ENCODE measurements around the gene MRPL24.
A peak's percentile ranks its signal among the peaks of the same experiment; 100 is the strongest.

MRPL24 gene

GRCh38 chr1:156750191-156750672 is 9.3 kb upstream of the MRPL24 start:
- DNase-seq (ENCODE audit: low read depth, low spot score), result no peak
- ChIA-PET POLR2A (interaction anchor here (1.1 to 3.1 kb wide), 3 partner anchors 9 to 22 kb away, joined by 4 to 18 read pairs (median 12); partner anchors contain the start of genes ISG20L2, METTL25B and MRPL24), CTCF (interaction anchor here (0.8 to 3.4 kb wide), 3 partner anchors 21 to 108 kb away, joined by 3 to 12 read pairs (median 3); no protein-coding TSS in a partner anchor)
- peak overlapping the region; percentile 96 for H3K4me3 ChIP-seq (ENCODE audit: low read depth, low read length)
- no peak for TF ChIP-seq CTCF (IDR thresholded peaks at IDR 0.05; ENCODE audit: insufficient read depth, low read length, missing control alignments)

- no peak for TF ChIP-seq CTCF (IDR thresholded peaks at IDR 0.05; ENCODE audit: insufficient read depth, low read length, missing control alignments)
- peak overlapping the region; percentile 96 for H3K4me3 ChIP-seq (ENCODE audit: low read depth, low read length)
- POLR2A ChIA-PET, result interaction anchor here (1.1 to 3.1 kb wide), 2 partner anchors 9 to 22 kb away, joined by 4 to 18 read pairs; partner anchors contain the start of genes ISG20L2, METTL25B and MRPL24
- CTCF ChIA-PET, result interaction anchor here (0.8 to 3.4 kb wide), 3 partner anchors 20 to 60 kb away, joined by 3 to 12 read pairs (median 4); no protein-coding TSS in a partner anchor
- no peak for DNase-seq (ENCODE audit: low read depth, low spot score)
These were observed 8.7 kb upstream of the MRPL24 start for GRCh38 chr1:156749419-156750118.

- ChIA-PET CTCF (interaction anchor here (0.8 to 1.8 kb wide), 2 partner anchors 22 to 23 kb away, joined by 4 to 16 read pairs; partner anchors contain the start of genes ISG20L2 and METTL25B), POLR2A (interaction anchor here (1.8 kb wide), 1 partner anchor 21 kb away, joined by 7 read pairs; the partner anchor contains the start of genes ISG20L2 and METTL25B)
- no peak for TF ChIP-seq CTCF (IDR thresholded peaks at IDR 0.05; ENCODE audit: insufficient read depth, low read length, missing control alignments)
- H3K4me3 ChIP-seq (ENCODE audit: low read depth, low read length), result peak overlapping the region; percentile 96
- DNase-seq (ENCODE audit: low read depth, low spot score), result no peak
These were observed 8.0 kb upstream of the MRPL24 start for GRCh38 chr1:156748670-156749418.

GRCh38 chr1:156747742-156748669 is 7.1 kb upstream of the MRPL24 start:
- ChIA-PET POLR2A (interaction anchor here (0.7 to 1.8 kb wide), 3 partner anchors 19 to 771 kb away, joined by 3 to 7 read pairs (median 3); partner anchors contain the start of genes ISG20L2 and METTL25B), CTCF (interaction anchor here (0.8 to 1.9 kb wide), 11 partner anchors 18 to 180 kb away, joined by 3 to 16 read pairs (median 4); partner anchors contain the start of genes ISG20L2, METTL25B and NTRK1)
- no peak for DNase-seq (ENCODE audit: low read depth, low spot score)
- peak overlapping the region; percentile 96 for H3K4me3 ChIP-seq (ENCODE audit: low read depth, low read length)
- no peak for TF ChIP-seq CTCF (IDR thresholded peaks at IDR 0.05; ENCODE audit: insufficient read depth, low read length, missing control alignments)

GRCh38 chr1:156746728-156747631 is 6.1 kb upstream of the MRPL24 start:
- ChIA-PET POLR2A (interaction anchor here (0.7 to 1.8 kb wide), 2 partner anchors 19 to 770 kb away, joined by 3 to 7 read pairs; partner anchors contain the start of genes ISG20L2 and METTL25B), CTCF (interaction anchor here (0.8 to 2.2 kb wide), 12 partner anchors 19 to 181 kb away, joined by 3 to 16 read pairs (median 4); partner anchors contain the start of genes ISG20L2, METTL25B, NTRK1 and PRCC)

More at GRCh38 chr1:156746728-156747631, 6.1 kb upstream of the MRPL24 start:
- peak; percentile 5 for TF ChIP-seq CTCF (IDR thresholded peaks at IDR 0.05; ENCODE audit: insufficient read depth, low read length, missing control alignments)
- no peak for DNase-seq (ENCODE audit: low read depth, low spot score)
- H3K4me3 ChIP-seq (ENCODE audit: low read depth, low read length), result peak overlapping the region; percentile 61

Data from AG04449 (cell line).